HG02798 (cell line): Measurements from ENCODE around the gene SLC9A5.

Experiments used
- ATAC-seq: cut with Tn5 transposase; IDR thresholded peaks from one replicate; pipeline ENCODE4 v1.9.1; 2021; ENCODE audit warnings: mild to moderate bottlenecking; ENCODE audit not compliant: unreplicated experiment, poor library complexity

SLC9A5 gene

DNA sequence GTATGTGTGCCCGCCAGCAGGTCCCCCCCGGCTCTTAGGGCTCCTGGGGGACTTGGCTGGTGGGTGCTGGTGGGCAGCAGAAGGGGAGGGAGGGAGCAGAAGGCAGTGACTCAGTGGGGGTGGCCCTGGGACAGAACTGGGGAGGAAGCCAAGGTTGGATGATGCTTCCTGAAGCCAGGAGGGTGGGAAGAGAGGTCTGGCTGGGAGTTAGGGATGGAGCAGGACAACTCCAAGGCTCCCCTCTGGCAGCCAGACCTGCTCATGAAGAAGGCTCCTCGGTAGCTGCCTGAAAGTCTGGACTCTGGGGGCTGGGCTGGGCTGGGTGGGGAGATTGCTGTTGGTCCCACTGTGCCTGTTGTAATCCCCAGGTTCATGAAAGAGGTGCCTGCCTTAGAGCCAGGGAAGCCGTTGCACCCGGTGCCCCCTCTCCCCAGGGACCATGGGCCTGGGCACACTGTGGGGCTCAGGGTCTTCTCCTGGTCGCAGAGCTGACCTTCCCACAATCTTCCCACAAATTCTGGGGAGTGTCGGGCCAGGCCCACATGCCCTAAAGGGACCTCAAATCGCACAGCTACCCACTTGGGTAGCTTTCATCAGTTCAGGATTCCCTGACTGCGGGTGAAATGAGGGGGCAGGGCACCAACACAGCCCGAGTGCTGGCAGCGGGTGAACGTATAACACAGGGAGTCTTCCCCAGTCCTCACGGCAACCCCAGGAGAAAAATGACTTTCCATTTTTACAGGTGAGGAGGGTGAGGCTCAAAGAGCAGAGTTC, 29.4 kb downstream of the SLC9A5 start:
- ATAC-seq: no peak

- peak; percentile 31 for ATAC-seq
Observed at GRCh38 chr16:67278773-67279295, 30.1 kb downstream of the SLC9A5 start.

- peak; percentile 78 for ATAC-seq
Observed at GRCh38 chr16:67279296-67280089, 30.7 kb downstream of the SLC9A5 start, which contains the start of gene PLEKHG4. Gene PLEKHG4 (plus strand): TSS chr16:67279532. CDS start chr16:67280045, 513 bp downstream.

GRCh38 chr16:67280090-67281015, 31.6 kb downstream of the SLC9A5 start:
- no peak for ATAC-seq

GRCh38 chr16:67281536-67282446, 33.0 kb downstream of the SLC9A5 start:
- ATAC-seq: no peak

- ATAC-seq: no peak
Observed at GRCh38 chr16:67282447-67282805, 33.6 kb downstream of the SLC9A5 start.

DNA sequence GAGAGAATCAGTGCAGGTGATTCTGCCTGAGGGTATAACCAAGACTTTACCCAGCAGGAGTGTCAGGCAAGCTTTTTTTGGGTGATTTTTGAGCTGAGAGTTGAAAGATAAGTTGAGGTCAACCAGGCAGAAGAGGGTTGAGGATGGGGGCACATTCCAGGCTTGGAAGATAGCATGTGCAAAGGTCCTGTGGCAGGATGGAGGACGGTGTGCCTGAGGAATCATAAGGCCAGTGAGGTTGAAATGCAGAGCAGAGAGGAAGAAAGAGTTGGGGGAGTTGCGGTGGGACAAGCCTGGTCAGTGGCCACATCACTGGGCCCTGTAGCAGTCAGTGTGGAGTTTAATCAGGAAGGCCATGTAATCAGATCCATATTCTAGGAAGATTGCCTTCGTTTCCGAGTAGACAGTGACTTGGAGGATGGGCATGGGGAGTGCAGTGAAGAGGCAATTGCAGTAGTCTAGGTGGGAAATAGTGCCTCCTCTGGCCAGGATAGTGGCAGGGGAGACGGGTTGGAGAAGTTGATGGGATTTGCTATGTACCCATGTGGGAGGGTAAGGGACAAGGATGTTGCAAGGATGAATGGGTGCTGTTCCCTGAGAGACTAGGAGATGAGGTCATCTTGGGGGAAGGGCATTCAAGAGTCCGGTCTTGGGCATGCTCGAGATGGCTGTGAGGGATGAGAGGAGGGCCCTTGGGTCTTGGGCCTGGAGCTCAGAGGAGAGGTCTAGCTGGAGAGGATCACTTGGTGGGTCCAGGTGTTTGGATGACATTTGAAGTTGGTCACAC, 34.5 kb downstream of the SLC9A5 start:
- no peak for ATAC-seq

DNA sequence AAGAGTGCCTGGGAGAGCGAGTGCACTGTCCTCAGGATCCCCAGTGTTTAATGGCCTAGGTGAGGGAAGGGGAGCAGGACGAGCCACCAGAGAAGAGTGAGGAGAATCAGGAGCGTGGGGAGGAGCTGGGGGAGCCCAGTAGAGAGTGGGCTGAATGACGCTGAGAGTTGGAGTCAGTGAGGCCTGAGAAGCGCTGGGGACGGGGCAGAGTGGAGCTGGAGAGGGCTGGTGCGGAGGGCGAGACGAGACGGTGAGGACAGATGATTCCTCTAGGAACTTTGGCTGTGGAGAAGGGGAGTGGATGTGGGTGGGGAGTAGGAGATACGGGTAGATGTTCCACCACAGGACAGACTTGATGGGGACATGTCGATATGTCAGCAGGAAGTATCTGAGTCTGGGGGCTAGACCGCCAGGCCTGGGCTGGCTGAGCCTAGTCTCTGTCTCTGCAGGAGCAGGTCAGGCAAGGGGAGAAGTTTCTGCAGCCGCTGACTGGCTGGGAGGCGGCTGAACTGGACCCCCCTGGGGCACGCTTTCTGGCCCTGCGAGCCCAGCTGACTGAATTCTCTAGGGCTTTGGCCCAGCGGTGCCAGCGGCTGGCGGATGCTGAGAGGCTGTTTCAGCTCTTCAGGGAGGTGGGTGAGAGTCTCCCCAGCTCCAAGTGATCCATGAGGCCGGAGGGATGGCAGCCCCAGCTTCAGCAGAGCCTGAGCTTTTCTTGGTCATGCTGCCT, 35.2 kb downstream of the SLC9A5 start:
- ATAC-seq: no peak

DNA sequence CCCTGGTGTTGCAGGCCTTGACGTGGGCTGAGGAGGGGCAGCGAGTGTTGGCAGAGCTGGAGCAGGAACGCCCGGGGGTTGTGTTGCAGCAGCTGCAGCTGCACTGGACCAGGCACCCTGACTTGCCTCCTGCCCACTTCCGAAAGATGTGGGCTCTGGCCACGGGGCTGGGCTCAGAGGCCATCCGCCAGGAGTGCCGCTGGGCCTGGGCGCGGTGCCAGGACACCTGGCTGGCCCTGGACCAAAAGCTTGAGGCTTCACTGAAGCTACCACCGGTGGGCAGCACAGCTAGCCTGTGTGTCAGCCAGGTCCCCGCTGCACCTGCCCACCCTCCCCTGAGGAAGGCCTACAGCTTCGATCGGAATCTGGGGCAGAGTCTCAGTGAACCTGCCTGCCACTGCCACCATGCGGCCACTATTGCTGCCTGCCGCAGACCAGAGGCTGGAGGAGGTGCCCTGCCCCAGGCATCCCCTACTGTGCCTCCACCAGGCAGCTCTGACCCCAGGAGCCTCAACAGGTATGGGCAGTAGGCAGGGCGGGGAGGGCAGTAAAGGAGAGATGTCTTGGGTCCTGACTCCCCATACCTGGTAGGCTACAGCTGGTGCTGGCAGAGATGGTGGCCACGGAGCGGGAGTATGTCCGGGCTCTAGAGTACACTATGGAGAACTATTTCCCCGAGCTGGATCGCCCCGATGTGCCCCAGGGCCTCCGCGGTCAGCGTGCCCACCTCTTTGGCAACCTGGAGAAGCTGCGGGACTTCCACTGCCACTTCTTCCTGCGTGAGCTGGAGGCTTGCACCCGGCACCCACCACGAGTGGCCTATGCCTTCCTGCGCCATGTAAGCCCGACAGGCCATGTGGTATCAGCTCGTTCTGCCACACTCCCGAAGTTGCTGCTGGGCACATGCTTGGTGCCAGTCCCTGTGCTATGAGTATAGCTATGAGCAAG, 36.2 kb downstream of the SLC9A5 start:
- no peak for ATAC-seq

DNA sequence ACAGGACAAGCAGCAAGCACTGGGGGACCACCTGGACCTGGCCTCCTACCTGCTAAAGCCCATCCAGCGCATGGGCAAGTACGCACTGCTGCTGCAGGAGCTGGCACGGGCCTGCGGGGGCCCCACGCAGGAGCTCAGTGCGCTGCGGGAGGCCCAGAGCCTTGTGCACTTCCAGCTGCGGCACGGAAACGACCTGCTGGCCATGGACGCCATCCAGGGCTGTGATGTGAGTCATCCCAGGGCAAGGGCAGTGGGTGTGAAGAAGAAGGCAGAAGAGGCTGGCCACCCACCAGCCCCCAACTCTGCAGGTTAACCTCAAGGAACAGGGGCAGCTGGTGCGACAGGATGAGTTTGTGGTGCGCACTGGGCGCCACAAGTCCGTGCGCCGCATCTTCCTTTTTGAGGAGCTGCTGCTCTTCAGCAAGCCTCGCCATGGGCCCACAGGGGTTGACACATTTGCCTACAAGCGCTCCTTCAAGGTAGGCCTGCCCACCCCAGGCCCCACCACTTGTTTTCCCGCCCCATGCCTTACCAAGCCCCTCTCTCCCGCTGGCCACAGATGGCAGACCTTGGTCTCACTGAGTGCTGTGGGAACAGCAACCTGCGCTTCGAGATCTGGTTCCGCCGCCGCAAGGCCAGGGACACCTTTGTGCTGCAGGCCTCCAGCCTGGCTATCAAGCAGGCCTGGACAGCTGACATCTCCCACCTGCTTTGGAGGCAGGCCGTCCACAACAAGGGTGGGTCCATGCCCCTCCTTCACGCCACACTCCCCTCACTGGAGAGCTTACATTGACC, 37.9 kb downstream of the SLC9A5 start:
- no peak for ATAC-seq

DNA sequence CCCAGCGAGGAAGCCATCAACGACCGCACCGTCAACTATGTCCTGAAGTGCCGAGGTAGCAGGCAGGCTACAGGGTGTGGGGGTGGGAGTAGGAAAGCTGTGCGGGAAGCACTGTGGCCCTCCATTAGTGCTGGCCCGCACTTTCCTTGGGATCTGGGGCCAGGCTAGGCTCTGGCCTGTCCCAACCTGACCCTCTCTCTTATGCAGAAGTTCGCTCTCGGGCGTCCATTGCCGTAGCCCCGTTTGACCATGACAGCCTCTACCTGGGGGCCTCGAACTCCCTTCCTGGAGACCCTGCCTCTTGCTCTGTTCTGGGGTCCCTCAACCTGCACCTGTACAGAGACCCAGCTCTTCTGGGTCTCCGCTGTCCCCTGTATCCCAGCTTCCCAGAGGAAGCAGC, 39.2 kb downstream of the SLC9A5 start:
- no peak for ATAC-seq

DNA sequence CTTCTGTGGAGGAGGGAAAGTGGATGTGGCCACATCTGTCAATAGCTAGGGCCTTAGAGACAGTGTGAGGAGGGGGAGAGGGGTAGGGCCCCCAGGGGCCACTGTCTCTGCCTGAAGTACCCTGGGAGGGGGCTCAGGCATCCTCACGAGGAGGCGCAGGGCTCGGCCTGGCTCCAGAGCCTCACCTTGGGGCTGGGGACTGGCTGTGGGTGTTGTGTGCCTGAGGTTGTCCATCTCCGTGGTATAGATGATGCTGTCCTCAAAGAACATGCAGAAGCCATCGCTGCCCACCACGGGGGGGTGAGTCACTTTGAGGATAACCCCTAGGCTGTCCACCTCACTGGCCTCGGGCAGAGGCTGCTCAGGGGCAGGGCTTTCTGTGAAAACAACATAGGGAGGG, 42.7 kb downstream of the SLC9A5 start:
- no peak for ATAC-seq

- no peak for ATAC-seq
Observed at GRCh38 chr16:67294171-67294757, 45.5 kb downstream of the SLC9A5 start.

DNA sequence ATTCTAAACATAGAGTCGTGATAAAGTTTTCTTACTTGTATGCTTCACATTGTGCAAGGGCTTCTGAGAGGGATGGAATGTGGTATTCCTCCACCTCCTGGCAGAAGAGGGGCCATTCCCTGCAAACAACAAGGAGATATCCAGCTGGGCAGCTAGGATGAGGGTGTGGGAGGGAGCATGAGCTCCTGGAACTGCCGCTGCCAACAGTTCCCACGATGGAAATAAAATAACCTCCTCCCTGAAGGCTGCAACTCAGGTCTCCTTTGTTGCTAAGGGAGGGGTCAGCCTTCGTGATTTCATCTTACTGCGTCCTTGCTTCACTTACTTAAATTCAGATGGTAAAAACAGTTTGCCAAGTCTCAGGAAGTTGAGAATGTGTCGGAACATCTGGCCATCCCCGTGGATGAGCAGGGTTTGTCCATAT, 46.2 kb downstream of the SLC9A5 start:
- ATAC-seq: no peak

GRCh38 chr16:67296420-67296819, 47.6 kb downstream of the SLC9A5 start:
- no peak for ATAC-seq

DNA sequence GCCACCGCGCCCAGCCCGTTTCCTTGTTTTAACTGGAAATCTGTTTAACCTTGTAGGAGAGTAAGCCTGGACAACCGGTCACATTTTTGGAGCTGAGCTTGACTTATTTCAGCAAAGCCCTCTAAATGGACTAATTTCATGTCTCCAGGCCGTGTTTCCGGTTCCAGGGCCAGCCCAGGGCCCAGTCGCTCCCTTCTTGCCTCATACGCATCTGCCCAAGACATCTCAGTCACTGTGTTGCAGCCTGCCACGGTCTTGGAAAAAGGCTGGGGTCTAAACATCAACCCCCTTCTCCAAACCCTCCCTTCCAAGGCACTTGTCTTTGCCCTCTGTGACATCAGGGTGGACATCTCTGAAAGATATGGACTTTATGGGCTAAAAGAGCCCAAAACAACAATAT, 49.5 kb downstream of the SLC9A5 start:
- no peak for ATAC-seq
